GM19043 (cell line): Measurements from ENCODE around the gene PLK5.
"Not testable (repeated sequence)": the region's sequence is repeated elsewhere in the genome, so short reads cannot be mapped to it uniquely, and the experiment has no call there.

ENCODE experiments used
- ATAC-seq: cut with Tn5 transposase; IDR thresholded peaks from one replicate; pipeline ENCODE4 v1.9.1; 2021; ENCODE audit warnings: low read depth; ENCODE audit not compliant: unreplicated experiment

Gene PLK5

GRCh38 chr19:1505991-1506881 lies 17.6 kb upstream of the PLK5 start:
- no peak for ATAC-seq

- ATAC-seq, result no peak
These were observed 16.7 kb upstream of the PLK5 start for GRCh38 chr19:1507192-1507660.

GRCh38 chr19:1507763-1508506 lies 15.9 kb upstream of the PLK5 start:
- ATAC-seq, result no peak

- no peak for ATAC-seq
These were observed 15.4 kb upstream of the PLK5 start for GRCh38 chr19:1508507-1508856.

GRCh38 chr19:1509602-1510441 lies 14.1 kb upstream of the PLK5 start:
- no peak for ATAC-seq

GRCh38 chr19:1510442-1510806 lies 13.5 kb upstream of the PLK5 start:
- ATAC-seq, result no peak

- ATAC-seq, result no peak
These were observed 13.1 kb upstream of the PLK5 start for GRCh38 chr19:1510807-1511206.

- no peak for ATAC-seq
These were observed 12.3 kb upstream of the PLK5 start for GRCh38 chr19:1511318-1512317.

GRCh38 chr19:1512671-1513498 lies 11.0 kb upstream of the PLK5 start, which contains the start of gene ADAMTSL5:
Gene ADAMTSL5, minus strand, starts transcription at chr19:1513019. Its CDS starts 2,076 bp downstream, at chr19:1510943.
- no peak for ATAC-seq

GRCh38 chr19:1513499-1514294 lies 10.2 kb upstream of the PLK5 start:
- ATAC-seq, result no peak

GRCh38 chr19:1514295-1514661 lies 9.6 kb upstream of the PLK5 start:
- no peak for ATAC-seq

- no peak for ATAC-seq
These were observed 8.7 kb upstream of the PLK5 start for GRCh38 chr19:1514986-1515721.

GRCh38 chr19:1516395-1516753 lies 7.5 kb upstream of the PLK5 start:
- no peak for ATAC-seq

GRCh38 chr19:1518471-1518870 lies 5.4 kb upstream of the PLK5 start:
- no peak for ATAC-seq

GRCh38 chr19:1519802-1520201 lies 4.1 kb upstream of the PLK5 start:
- ATAC-seq, result not testable (repeated sequence)

- no peak for ATAC-seq
These were observed 3.6 kb upstream of the PLK5 start for GRCh38 chr19:1520203-1520780.

GRCh38 chr19:1521636-1522035 lies 2.2 kb upstream of the PLK5 start:
- ATAC-seq, result no peak
